Bronchial epithelial cell (primary cell): ENCODE data around the gene UNC5B. TPM values are rescaled to one million over a fixed set of nuclear protein-coding genes. Genes with fewer than 3 reads are reported as not detected.

Experiments
- DNase-seq: peaks from one replicate; pipeline ENCODE4 v3.0.0-alpha.2; 2010; ENCODE audit warnings: low read depth
- FAIRE-seq: peaks from 2 replicates; lab custom pipeline; 2011; peaks lifted over from hg19 to GRCh38; lab: Jason Lieb, UNC
- H3K27me3 ChIP-seq: 2 replicates; pipeline ENCODE4 v1.5.1; 2011; ENCODE audit warnings: low read length; ENCODE audit not compliant: control insufficient read depth, insufficient read depth
- H3K36me3 ChIP-seq: 2 replicates; pipeline ENCODE4 v1.5.1; 2011; ENCODE audit warnings: low read length; ENCODE audit not compliant: control insufficient read depth, insufficient read depth
- H3K4me3 ChIP-seq: 2 replicates; pipeline ENCODE4 v1.5.1; 2011; ENCODE audit warnings: mild to moderate bottlenecking, low read depth, low read length, control low read depth
- CTCF ChIP-seq: IDR thresholded peaks from 2 replicates; pipeline ENCODE4 v1.5.1; 2011; ENCODE audit warnings: mild to moderate bottlenecking, moderate library complexity, low read length, control low read depth, inconsistent platforms; ENCODE audit not compliant: insufficient read depth, severe bottlenecking
- total RNA-seq: library from RNA; depleted of rRNA; stranded (reverse); fragments of >200 nt; gene quantifications from 2 replicates; pipeline ENCODE4 v1.2.1, GENCODE V29; 2014

UNC5B gene
- total RNA-seq, 1 donor from 2014 or later = 36.6 TPM

DNA sequence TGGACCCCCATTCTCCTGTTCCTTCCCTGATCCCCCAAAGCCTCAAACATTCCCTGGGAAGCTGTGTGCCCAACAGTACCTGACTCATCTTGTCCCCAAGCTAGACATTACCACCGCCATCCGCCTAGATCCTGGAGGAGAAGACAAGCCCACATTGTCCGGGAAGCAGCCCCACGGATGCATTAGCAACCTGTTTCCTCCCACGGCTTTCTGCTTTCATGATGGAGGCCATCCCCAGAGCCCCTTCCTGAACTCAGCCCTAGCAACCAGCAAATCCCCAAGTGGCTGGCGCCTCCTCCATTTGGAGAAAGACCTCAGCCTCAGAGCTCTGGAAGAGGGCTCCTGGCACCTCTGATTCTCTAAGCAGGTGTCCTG is 104.4 kb downstream of the UNC5B start:
- H3K27me3 ChIP-seq = no peaks in the 10 kb centered on the region
- DNase-seq = no peak
- no peak for FAIRE-seq
- H3K4me3 ChIP-seq = no peak overlapping the region
- no peak for TF ChIP-seq CTCF
- H3K36me3 ChIP-seq = no peaks in the 10 kb centered on the region

GRCh38 chr10:71317739-71318138 is 105.4 kb downstream of the UNC5B start:
- H3K27me3 ChIP-seq = no peaks in the 10 kb centered on the region
- TF ChIP-seq CTCF = no peak
- no peak overlapping the region for H3K4me3 ChIP-seq
- no peaks in the 10 kb centered on the region for H3K36me3 ChIP-seq
- DNase-seq = no peak
- no peak for FAIRE-seq

GRCh38 chr10:71319042-71319799 is 106.9 kb downstream of the UNC5B start, which contains the start of gene SLC29A3:
TSS of gene SLC29A3 (plus strand) at chr10:71319259. CDS start at chr10:71319310, 51 bp downstream.
- DNase-seq (peak; percentile 57), FAIRE-seq (no peak)
- peak; percentile 91 for TF ChIP-seq CTCF
- Histone ChIP-seq H3K36me3 (no peaks in the 10 kb centered on the region), H3K4me3 (peak within 1 kb of the TSS; percentile 57), H3K27me3 (no peaks in the 10 kb centered on the region)

GRCh38 chr10:71319800-71320392 is 107.5 kb downstream of the UNC5B start:
- no peaks in the 10 kb centered on the region for H3K27me3 ChIP-seq
- no peaks in the 10 kb centered on the region for H3K36me3 ChIP-seq
- FAIRE-seq (no peak), DNase-seq (no peak)
- H3K4me3 ChIP-seq = peak overlapping the region; percentile 57
- no peak for TF ChIP-seq CTCF

GRCh38 chr10:71320592-71320991 is 108.2 kb downstream of the UNC5B start:
- Histone ChIP-seq H3K27me3 (no peaks in the 10 kb centered on the region), H3K4me3 (no peak overlapping the region), H3K36me3 (no peaks in the 10 kb centered on the region)
- FAIRE-seq (no peak), DNase-seq (no peak)
- no peak for TF ChIP-seq CTCF
